Ishikawa (cell line): ENCODE measurements around the gene ADAMTSL1.

ENCODE experiments used
- CEBPB ChIP-seq: IDR thresholded peaks from 2 replicates; pipeline ENCODE4 v1.6.1; 2012
- CREB1 ChIP-seq: IDR thresholded peaks from 2 replicates; pipeline ENCODE4 v1.6.1; 2012; ENCODE audit warnings: low read depth
- EGR1 ChIP-seq: IDR thresholded peaks from 2 replicates; pipeline ENCODE4 v1.6.1; 2012
- EP300 ChIP-seq: IDR thresholded peaks from 2 replicates; pipeline ENCODE4 v1.6.1; 2012; ENCODE audit warnings: borderline replicate concordance
- FOXM1 ChIP-seq: IDR thresholded peaks from 2 replicates; pipeline ENCODE4 v1.6.1; 2012; ENCODE audit warnings: low read depth, borderline replicate concordance
- MAX ChIP-seq: IDR thresholded peaks from 2 replicates; pipeline ENCODE4 v1.6.1; 2012
- NFIC ChIP-seq: IDR thresholded peaks from 2 replicates; pipeline ENCODE4 v1.6.1; 2012
- RAD21 ChIP-seq: IDR thresholded peaks from 2 replicates; pipeline ENCODE4 v1.6.1; 2012; ENCODE audit warnings: low read depth
- TAF1 ChIP-seq: IDR thresholded peaks from 2 replicates; pipeline ENCODE4 v1.6.1; 2012; ENCODE audit warnings: low read depth, mild to moderate bottlenecking
- TCF12 ChIP-seq: IDR thresholded peaks from 2 replicates; pipeline ENCODE4 v1.6.1; 2012; ENCODE audit warnings: low read depth
- TEAD4 ChIP-seq: IDR thresholded peaks from 2 replicates; pipeline ENCODE4 v1.6.1; 2012
- USF1 ChIP-seq: IDR thresholded peaks from 2 replicates; pipeline ENCODE4 v1.6.1; 2012
- YY1 ChIP-seq: IDR thresholded peaks from 2 replicates; pipeline ENCODE4 v1.6.1; 2012; ENCODE audit warnings: low read depth
- ZBTB7A ChIP-seq: IDR thresholded peaks from 2 replicates; pipeline ENCODE4 v1.6.1; 2012; ENCODE audit warnings: low read depth
- TF ChIP-seq, protein P1 (sequence below): IDR thresholded peaks from 2 replicates; pipeline ENCODE4 v1.6.1; 2012; ENCODE audit warnings: low read depth, mild to moderate bottlenecking

Gene ADAMTSL1

GRCh38 chr9:18747595-18747994, 273.6 kb downstream of the ADAMTSL1 start:
- TF ChIP-seq FOXM1 (no peak), EP300 (no peak), MAX (no peak), TAF1 (no peak), EGR1 (no peak), USF1 (no peak), CEBPB (no peak), TCF12 (no peak), TEAD4 (no peak), NFIC (no peak), RAD21 (no peak), CREB1 (no peak), YY1 (no peak), ZBTB7A (no peak)
- TF ChIP-seq, protein P1, sequence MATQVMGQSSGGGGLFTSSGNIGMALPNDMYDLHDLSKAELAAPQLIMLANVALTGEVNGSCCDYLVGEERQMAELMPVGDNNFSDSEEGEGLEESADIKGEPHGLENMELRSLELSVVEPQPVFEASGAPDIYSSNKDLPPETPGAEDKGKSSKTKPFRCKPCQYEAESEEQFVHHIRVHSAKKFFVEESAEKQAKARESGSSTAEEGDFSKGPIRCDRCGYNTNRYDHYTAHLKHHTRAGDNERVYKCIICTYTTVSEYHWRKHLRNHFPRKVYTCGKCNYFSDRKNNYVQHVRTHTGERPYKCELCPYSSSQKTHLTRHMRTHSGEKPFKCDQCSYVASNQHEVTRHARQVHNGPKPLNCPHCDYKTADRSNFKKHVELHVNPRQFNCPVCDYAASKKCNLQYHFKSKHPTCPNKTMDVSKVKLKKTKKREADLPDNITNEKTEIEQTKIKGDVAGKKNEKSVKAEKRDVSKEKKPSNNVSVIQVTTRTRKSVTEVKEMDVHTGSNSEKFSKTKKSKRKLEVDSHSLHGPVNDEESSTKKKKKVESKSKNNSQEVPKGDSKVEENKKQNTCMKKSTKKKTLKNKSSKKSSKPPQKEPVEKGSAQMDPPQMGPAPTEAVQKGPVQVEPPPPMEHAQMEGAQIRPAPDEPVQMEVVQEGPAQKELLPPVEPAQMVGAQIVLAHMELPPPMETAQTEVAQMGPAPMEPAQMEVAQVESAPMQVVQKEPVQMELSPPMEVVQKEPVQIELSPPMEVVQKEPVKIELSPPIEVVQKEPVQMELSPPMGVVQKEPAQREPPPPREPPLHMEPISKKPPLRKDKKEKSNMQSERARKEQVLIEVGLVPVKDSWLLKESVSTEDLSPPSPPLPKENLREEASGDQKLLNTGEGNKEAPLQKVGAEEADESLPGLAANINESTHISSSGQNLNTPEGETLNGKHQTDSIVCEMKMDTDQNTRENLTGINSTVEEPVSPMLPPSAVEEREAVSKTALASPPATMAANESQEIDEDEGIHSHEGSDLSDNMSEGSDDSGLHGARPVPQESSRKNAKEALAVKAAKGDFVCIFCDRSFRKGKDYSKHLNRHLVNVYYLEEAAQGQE, result no peak

DNA sequence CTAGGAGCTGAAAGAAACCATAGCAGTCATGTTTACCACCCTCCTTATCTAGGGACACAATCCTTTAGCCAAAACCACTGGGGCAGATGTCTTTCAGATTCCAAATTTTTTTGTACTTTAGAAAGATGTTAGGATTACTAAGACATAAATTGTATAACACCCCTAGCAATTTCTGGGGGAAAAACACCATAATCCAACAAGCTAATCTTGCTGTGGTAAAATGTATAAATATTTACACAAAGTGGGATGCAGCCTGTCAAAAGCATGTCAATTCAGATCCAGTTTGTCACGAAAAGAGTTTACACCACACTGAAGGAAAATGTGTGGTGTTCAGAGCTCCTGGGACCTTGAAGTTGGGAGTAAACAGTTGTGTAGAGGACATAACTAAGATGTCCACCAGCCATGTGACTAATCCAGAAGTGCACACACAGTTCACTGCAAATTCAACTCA, 274.3 kb downstream of the ADAMTSL1 start:
- no peak for TF ChIP-seq USF1
- TF ChIP-seq ZBTB7A, result no peak
- TF ChIP-seq EP300, result no peak
- no peak for TF ChIP-seq YY1
- no peak for TF ChIP-seq RAD21
- TF ChIP-seq TEAD4, result no peak
- TF ChIP-seq TAF1, result no peak
- no peak for TF ChIP-seq CREB1
- TF ChIP-seq NFIC, result no peak
- TF ChIP-seq, protein P1, result no peak
- no peak for TF ChIP-seq TCF12
- no peak for TF ChIP-seq EGR1
- no peak for TF ChIP-seq CEBPB
- TF ChIP-seq MAX, result no peak
- TF ChIP-seq FOXM1, result no peak

- TF ChIP-seq, protein P1, result no peak
- TF ChIP-seq TAF1 (no peak), USF1 (no peak), YY1 (no peak), FOXM1 (no peak), ZBTB7A (no peak), NFIC (no peak), EP300 (no peak), TCF12 (no peak), RAD21 (no peak), CREB1 (no peak), TEAD4 (no peak)
These were observed 275.8 kb downstream of the ADAMTSL1 start for GRCh38 chr9:18749711-18750110.

- TF ChIP-seq MAX, result no peak
These were observed 280.0 kb downstream of the ADAMTSL1 start for GRCh38 chr9:18753904-18754303.
